ENCODE data around the gene CD300LG.

DNA sequence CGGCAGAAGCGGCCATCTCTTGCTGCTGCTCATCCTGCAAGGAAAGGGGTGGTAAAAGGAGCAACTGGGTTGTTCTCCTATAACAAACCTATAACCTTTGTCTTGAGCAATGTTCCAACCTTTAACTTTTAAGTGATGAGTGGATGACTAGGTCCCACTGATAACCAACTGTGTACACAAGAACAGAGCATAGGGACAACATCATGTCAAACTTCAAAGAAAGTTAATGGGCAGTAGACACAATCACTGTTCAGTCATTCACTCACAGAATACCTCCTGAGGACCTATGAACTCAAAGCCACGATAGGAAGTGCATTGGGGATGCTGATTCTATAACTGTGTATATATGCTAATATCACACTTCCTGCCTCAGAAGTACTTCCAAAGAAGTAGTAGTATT lies 45.1 kb upstream of the CD300LG start:
- no peak for TF ChIP-seq POLR2AphosphoS2 (conservative IDR thresholded peaks at IDR 0.05; ENCODE audit: low read length)
- no peak for TF ChIP-seq POLR2A (IDR thresholded peaks at IDR 0.05; ENCODE audit: low read length)
